Activated B cell treated with CpG ODN at 0.5 μM for 24 hours (primary cell): ENCODE measurements around the gene CLCN2. TPM values are rescaled to one million over a fixed set of nuclear protein-coding genes. Genes with fewer than 3 reads are reported as not detected.

ENCODE experiments used
- ATAC-seq: fragments of 200-7000 bp; cut with Tn5 transposase; one replicate; pipeline ENCODE4 v1.10.0; 2021; ENCODE audit warnings: low read depth, mild to moderate bottlenecking, moderate library complexity
- CTCF ChIA-PET: fragments of 350-600 bp; sonication (Branson Sonifier 250); formaldehyde crosslinking; loops from one replicate; lab custom pipeline; 2021; ENCODE audit warnings: antibody characterized with exemption; lab: Charles Lee
- POLR2A ChIA-PET: fragments of 350-600 bp; sonication (Branson Sonifier 250); formaldehyde crosslinking; loops from one replicate; lab custom pipeline; 2021; ENCODE audit warnings: antibody characterized with exemption; lab: Charles Lee
- DNase-seq: peaks from one replicate; pipeline ENCODE4 v3.0.0; 2022
- H3K27ac Mint-ChIP-seq: one replicate; pipeline ENCODE4 v1.8.0; 2020; ENCODE audit warnings: mixed read lengths
- H3K27me3 Mint-ChIP-seq: one replicate; pipeline ENCODE4 v1.8.0; 2021; ENCODE audit warnings: mixed read lengths
- H3K36me3 Mint-ChIP-seq: one replicate; pipeline ENCODE4 v1.8.0; 2021; ENCODE audit warnings: low read depth, mixed read lengths
- H3K4me1 Mint-ChIP-seq: one replicate; pipeline ENCODE4 v1.8.0; 2021; ENCODE audit warnings: mixed read lengths
- H3K4me3 Mint-ChIP-seq: one replicate; pipeline ENCODE4 v1.8.0; 2020; ENCODE audit warnings: mild to moderate bottlenecking, mixed read lengths
- H3K9me3 Mint-ChIP-seq: one replicate; pipeline ENCODE4 v1.8.0; 2020; ENCODE audit warnings: mixed read lengths
- intact Hi-C: fragments of 100-400 bp; cut with micrococcal nuclease; formaldehyde crosslinking; loops from one replicate; pipeline ENCODE4 v1.15.1; 2024
- total RNA-seq: library from RNA; stranded (reverse); gene quantifications from 2 replicates; pipeline ENCODE4 v1.2.3, GENCODE V29; 2022
- TF ChIP-seq, protein P1 (sequence below): fragments of 200-600 bp; IDR thresholded peaks from one replicate; pipeline ENCODE4 v1.8.0; 2022; ENCODE audit warnings: antibody characterized with exemption, mild to moderate bottlenecking

CLCN2 gene
- total RNA-seq, 1 donor from 2014 or later: 3.4 TPM

DNA sequence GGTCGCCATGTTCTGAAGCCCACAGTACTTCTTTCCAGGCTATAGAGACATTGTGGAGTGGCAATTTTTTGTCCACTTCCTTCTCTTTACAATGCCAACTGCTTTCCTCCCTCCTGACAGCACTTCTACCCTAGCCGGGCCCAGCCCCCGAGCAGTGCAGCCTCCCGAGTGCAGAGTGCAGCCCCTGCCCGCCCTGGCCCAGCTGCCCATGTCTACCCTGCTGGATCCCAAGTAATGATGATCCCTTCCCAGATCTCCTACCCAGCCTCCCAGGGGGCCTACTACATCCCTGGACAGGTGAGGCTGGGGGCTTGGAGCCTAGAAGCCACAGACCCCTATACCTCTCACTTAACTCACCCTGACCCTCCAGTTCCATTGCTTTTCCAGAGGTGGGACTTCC lies 44.2 kb downstream of the CLCN2 start:
- intact Hi-C loops: no loop called here
- Mint-ChIP-seq H3K9me3 (no peaks in the 10 kb centered on the region), H3K27me3 (no peaks in the 10 kb centered on the region), H3K36me3 (peaks cover 50% of the 10 kb centered on the region), H3K4me1 (peaks cover 28% of the 10 kb centered on the region), H3K4me3 (peak overlapping the region; percentile 21), H3K27ac (no peak overlapping the region)
- TF ChIP-seq, protein P1, sequence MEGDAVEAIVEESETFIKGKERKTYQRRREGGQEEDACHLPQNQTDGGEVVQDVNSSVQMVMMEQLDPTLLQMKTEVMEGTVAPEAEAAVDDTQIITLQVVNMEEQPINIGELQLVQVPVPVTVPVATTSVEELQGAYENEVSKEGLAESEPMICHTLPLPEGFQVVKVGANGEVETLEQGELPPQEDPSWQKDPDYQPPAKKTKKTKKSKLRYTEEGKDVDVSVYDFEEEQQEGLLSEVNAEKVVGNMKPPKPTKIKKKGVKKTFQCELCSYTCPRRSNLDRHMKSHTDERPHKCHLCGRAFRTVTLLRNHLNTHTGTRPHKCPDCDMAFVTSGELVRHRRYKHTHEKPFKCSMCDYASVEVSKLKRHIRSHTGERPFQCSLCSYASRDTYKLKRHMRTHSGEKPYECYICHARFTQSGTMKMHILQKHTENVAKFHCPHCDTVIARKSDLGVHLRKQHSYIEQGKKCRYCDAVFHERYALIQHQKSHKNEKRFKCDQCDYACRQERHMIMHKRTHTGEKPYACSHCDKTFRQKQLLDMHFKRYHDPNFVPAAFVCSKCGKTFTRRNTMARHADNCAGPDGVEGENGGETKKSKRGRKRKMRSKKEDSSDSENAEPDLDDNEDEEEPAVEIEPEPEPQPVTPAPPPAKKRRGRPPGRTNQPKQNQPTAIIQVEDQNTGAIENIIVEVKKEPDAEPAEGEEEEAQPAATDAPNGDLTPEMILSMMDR: no peak
- POLR2A ChIA-PET: interaction anchor here (1.4 kb wide), 1 partner anchor 10 kb away, joined by 3 read pairs; no protein-coding TSS in a partner anchor
- DNase-seq (no peak), ATAC-seq (no peak)
- CTCF ChIA-PET: no interaction called here

DNA sequence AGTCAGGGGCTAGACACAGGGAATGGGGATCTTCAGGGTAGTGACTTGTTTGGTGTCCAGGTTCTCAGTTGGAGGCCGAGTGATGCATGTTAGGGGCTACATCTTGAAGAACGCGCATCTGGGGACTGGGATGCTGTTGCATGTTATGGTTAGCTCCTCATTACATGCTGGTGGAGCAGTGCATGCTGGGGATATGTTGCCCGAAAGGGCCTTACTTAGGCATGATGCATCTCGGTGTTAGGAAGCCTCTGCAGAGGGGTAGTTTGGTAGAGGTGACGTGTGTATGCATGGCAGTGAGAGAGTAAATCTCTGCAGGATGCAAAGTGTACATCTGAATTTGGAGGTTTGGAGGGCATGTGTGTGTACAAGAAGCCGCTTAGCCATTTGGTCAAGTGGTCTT lies 44.6 kb downstream of the CLCN2 start:
- intact Hi-C loops: no loop called here

DNA sequence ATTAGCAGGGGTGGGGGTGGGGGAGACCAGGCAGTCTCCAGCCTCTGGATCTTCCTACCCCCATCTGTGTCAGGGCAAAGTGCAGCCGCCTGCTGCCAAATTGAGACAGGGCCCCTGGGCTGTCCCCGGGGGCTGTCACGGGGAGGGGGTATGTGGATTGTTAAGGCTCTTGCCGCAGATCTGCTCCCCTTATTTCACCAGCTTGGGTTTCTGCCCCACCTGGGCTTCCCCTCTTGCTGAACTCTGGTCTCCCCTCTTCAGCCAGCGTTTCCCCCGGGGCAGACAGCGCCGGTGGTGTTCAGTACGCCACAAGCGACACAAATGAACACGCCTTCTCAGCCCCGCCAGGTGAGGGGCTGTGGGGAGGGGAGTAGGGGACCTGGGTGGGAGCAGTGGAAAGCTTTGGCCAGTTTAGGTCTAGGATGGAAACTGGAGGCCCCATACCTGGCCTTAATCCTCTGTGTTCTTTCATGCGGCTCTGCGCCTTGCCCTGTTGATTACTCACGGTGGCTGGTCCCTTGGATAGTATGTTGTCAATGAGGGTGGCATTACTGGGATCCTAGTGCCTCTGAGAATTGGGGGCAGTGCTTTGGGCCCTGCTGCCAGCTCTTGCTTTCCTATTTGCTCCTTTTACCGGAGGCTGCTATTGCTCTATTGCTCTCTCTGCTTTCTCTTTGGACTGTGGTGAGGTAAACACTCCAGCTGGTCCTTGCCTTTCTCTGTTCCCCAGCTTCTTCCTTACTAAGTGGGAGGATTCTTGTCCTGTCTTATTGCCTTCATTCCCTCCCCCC lies 45.3 kb downstream of the CLCN2 start:
- peaks cover 28% of the 10 kb centered on the region for H3K4me1 Mint-ChIP-seq
- peak overlapping the region; percentile 78 for H3K27ac Mint-ChIP-seq
- H3K27me3 Mint-ChIP-seq: no peaks in the 10 kb centered on the region
- POLR2A ChIA-PET: interaction anchor here (0.7 to 1.4 kb wide), 7 partner anchors 10 to 46 kb away, joined by 3 to 5 read pairs (median 3); no protein-coding TSS in a partner anchor
- intact Hi-C loops: loop anchor here (1.0 to 2.0 kb wide), 3 partner anchors 19 to 679 kb away; partner anchors contain the start of gene EIF2B5
- TF ChIP-seq, protein P1: no peak
- CTCF ChIA-PET: interaction anchor here (1.4 kb wide), 1 partner anchor 27 kb away, joined by 3 read pairs; no protein-coding TSS in a partner anchor
- DNase-seq: no peak
- peaks cover 39% of the 10 kb centered on the region for H3K36me3 Mint-ChIP-seq
- no peaks in the 10 kb centered on the region for H3K9me3 Mint-ChIP-seq
- ATAC-seq: no peak
- peak overlapping the region; percentile 86 for H3K4me3 Mint-ChIP-seq

More for the DNA sequence above, 44.6 kb downstream of the CLCN2 start:
- Mint-ChIP-seq H3K27me3 (no peaks in the 10 kb centered on the region), H3K27ac (peak overlapping the region; percentile 78), H3K4me3 (peak overlapping the region; percentile 86), H3K9me3 (no peaks in the 10 kb centered on the region), H3K4me1 (peaks cover 28% of the 10 kb centered on the region), H3K36me3 (peaks cover 46% of the 10 kb centered on the region)
- POLR2A ChIA-PET: interaction anchor here (0.8 to 1.4 kb wide), 2 partner anchors 10 to 45 kb away, joined by 3 to 5 read pairs; no protein-coding TSS in a partner anchor
- ATAC-seq (no peak), DNase-seq (no peak)
- CTCF ChIA-PET: interaction anchor here (1.4 kb wide), 1 partner anchor 28 kb away, joined by 3 read pairs; no protein-coding TSS in a partner anchor
- TF ChIP-seq, protein P1: no peak

DNA sequence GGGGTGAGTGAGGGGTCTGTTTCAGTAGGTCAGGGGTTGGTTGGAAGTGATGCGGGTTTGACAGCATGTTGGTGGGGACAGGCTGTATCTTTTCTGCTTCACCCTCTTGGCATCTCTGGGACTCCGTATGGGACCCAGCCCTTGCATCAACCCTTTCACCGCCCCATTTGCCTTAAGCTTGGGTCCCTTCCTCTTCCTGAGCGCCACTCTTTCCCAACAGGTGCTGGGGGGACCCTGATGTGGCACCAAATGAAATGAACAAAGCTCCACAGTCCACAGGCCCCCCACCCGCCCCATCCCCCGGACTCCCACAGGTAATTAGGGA lies 45.9 kb downstream of the CLCN2 start:
- H3K4me3 Mint-ChIP-seq: peak overlapping the region; percentile 86
- no peak for DNase-seq
- peak; percentile 2 for ATAC-seq
- TF ChIP-seq, protein P1: no peak
- no peaks in the 10 kb centered on the region for H3K27me3 Mint-ChIP-seq
- ChIA-PET POLR2A (interaction anchor here (0.7 to 1.1 kb wide), 6 partner anchors 10 to 45 kb away, joined by 3 read pairs; no protein-coding TSS in a partner anchor), CTCF (interaction anchor here (1.4 kb wide), 1 partner anchor 27 kb away, joined by 3 read pairs; no protein-coding TSS in a partner anchor)
- no peaks in the 10 kb centered on the region for H3K9me3 Mint-ChIP-seq
- intact Hi-C loops: loop anchor here (1.0 to 2.0 kb wide), 3 partner anchors 20 to 679 kb away; partner anchors contain the start of gene EIF2B5
- peaks cover 28% of the 10 kb centered on the region for H3K4me1 Mint-ChIP-seq
- peaks cover 33% of the 10 kb centered on the region for H3K36me3 Mint-ChIP-seq
- peak overlapping the region; percentile 88 for H3K27ac Mint-ChIP-seq
